Inflammatory macrophage treated with lipopolysaccharide for 1 hour (primary cell): ENCODE measurements around the gene TRIM9.
"Not testable (repeated sequence)": the region's sequence is repeated elsewhere in the genome, so short reads cannot be mapped to it uniquely, and the experiment has no call there.

Source experiments
- DNase-seq, 2 donors: peaks; one replicate each; pipeline ENCODE4 v3.0.0-alpha.2; 2020 to 2022

TRIM9 gene

DNA sequence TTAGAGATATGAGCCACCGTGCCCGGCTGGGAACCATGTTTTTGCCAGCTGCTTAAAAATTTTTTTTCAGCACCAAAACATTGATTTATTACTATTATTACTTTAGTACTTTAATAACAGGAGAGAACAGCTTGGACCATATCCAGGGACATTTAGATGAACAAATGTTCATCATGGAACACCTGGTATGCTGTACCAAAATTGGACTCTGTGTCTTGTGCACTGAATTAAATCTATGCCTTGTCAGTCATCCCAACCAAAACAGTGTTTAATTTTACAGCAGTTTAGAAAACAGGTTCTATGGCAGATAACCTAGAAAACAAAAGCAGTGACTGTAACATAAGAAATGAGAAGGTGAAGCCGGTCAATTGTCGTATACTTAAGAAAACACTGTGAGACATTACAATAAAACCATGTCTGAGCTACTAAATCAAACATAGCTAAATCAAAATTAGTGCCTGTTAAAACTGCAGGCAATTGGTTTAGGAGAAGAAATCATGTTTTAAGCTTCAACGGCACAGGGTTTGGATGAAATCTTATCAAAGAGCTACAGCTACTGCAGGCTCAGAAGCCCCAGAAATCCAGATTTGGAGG is 92.4 kb downstream of the TRIM9 start:
- no peak for DNase-seq

- DNase-seq, result no peak
These were observed 94.3 kb downstream of the TRIM9 start for GRCh38 chr14:51000566-51000965.

DNA sequence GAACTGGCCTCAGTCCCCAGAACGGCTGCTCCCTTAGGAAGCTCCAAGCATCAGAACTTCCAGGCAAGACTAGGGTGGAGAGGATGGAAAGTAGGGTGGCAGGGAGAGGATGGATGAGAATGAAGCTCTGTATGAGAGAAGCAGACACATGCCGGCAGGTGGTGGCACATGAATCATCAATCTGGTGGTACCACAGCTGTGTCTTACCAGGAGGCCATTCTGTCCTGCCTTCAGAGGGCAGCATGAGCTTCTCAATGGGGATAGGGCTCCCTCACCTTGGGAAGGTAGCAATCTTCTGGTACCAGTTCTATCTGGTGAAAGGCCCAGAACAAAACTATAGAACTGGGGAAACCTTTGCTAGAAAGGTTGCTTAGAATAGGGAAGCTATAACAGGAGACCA is 95.2 kb downstream of the TRIM9 start:
- no peak for DNase-seq

DNA sequence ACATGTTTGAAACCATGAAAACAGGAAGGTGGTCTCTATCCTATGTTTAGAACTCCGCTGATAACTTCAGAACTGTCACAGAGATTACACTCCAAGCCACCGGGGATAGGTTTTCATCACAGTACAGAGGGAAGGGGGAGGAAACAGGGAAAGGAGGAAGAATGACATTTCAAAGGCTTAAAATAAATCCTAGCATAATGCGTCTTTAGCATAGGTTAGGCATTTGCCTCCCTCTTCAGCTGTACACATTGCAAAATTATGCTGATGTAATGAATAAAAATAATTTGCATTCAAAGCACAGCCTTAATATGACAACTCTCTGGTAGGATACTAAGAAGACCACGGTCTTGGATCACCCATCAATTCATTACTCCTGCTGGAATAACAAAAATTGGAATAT is 96.3 kb downstream of the TRIM9 start:
- no peak for DNase-seq

DNA sequence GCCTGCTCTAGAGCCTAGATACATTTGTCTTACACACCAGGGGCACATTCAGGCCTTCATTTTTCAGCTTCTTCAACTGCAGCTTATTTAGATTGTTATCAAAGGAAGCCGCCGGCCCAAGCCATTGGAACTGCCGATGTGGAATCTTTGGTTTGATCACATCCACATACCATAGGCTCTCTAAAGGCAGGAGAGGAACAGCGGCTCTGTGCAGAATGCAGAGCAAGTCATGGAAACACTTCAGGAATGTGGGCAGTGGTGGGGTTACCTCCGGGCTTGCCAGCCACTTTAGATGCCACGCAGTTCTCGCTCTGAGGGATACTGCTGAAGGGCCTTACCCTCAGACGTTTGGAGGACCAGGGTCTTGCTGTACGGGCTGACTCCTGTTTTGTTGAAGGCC is 97.2 kb downstream of the TRIM9 start:
- no peak for DNase-seq

DNA sequence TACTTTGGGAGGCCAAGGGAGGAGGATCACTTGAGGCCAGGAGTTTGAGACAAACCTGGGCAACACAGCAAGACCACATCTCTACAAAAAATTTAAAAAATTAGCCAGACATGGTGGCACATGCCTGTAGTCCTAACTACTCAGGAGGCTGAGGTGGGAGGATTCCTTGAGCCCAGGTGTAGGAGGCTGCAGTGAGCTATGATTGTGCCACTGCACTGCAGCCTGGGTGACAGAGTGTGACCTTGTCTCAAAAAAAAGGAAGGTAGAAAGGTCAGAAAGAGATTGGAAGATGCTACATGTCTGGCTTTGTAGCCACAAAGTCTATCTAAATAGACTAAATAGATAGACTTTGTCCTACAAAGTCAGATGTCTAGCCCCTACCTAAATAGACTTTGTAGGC is 100.7 kb downstream of the TRIM9 start:
- not testable (repeated sequence) for DNase-seq

DNA sequence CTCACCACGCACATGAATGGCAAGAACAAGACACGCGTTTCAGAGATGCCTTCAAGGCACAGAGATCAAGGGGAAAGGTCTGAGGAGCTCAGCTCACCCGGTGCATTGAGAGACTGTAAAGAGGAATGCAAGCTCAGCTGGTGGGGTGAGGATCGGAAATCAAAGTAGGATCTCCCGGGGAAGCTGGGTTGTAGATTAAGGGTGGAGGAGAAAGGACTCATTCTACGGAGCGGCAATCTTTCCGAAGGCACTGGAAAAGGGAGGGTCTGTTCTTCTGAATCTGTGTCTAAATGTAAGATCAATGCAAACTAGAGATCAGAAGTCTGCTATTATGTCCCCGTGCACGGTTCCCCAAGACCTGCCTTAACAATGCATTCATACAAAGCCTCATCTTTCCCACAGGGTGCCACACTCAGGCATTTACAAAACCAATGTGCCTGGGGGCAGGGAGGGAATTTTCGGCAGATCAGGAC is 109.0 kb downstream of the TRIM9 start:
- DNase-seq, result no peak

DNA sequence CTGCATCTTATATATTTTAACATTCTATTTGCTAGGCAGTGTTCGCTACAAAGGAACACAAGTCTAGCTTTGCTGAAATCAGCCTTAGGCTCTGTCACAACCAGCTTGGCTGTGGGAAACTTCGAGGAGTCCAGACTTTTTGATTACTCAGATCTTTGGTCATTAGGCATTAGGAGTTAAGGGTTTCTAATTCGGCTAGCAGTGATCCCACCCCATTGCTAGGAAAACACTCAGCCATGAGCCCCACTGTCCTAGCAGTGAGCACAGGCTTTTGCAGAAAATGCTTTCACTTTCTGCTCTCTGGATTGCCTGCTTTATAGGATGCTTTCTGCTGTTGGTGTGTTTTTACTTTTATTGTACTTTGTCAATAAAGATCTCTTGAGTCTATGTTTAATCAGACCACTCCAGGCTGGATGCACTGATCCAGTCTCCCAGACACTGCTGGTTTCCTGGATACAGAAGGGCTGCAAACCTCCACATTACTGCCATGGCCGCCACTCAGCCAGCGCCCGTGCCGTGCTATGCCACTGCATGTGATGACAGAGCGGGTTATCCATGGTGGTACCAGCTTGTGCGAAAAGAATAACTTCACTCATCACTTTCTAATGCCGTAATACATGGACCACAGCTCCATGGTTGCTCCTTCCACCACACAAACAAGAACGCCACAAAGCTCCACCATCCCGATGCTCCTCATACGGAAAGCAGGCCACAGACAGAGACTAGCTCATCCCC is 109.6 kb downstream of the TRIM9 start:
- DNase-seq, result no peak

DNA sequence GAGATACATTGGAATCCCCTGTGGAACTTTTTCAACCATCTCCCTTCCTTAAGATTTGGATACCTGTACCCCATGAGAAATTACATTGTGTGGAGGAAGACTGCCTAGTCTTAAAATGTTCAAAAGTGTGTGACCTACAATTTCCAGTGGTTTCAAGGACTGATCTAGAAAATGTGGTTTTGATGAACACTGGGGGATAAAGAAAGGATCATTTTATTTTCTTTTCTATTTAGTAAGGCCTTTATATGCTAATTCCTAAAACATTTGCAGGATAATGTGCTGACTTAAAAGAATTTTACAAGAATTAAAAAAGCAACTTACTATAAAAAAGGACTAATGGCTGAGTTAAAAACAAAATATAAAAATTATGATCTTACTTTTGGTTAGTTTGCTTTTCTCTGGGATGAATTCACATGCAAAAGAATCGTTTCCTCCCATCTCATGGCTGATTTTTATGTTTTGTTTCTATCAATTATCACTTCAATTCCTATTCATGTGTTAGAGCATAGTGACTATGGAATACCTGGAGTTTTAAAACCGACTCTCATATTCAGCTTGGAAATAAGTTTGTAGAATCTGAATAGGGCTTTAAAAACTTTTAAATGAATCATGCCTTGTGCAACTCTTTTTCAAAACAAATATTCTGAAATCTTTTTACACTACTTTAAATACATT is 110.7 kb downstream of the TRIM9 start:
- no peak for DNase-seq

DNA sequence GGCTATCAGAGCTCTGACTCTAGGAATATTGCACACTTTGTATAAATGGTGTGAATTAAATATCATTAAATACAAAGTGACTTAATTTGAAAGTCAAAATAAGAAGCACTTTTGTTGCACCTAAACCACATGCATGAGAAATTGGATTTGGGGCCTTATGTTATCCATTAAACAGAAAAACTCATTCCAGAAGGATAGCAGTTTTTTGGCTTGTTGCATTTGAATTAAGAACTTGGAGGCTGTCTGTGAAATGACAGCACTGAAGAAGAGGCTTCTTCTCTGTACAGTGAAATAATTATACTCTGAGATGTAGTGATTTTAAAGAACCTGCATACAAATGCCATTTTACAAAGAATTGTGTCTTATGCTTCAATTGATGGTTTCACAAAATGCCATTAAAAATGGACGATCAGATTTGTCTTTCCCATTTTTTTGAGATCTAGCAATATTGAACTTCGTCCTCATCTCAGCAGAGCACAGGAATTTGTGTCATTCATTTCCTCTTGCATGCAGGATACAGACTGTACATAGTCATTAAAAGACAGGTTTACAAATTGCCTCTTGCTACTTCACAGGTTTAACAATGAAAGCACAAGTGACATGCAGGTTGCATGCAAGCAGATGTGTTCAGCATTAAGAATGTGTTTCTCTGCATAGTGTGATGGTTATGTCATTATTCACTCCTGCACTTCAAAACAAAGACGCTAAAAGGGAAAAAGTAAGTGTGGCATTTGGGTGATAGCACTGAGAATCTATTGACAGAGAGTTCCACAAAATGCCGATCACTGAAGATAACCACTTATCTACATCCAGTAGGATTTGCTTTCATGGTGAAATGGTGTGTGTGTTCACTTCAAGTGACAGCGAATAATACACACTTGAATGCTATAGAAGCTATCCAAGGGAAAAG is 114.7 kb downstream of the TRIM9 start:
- no peak for DNase-seq

DNA sequence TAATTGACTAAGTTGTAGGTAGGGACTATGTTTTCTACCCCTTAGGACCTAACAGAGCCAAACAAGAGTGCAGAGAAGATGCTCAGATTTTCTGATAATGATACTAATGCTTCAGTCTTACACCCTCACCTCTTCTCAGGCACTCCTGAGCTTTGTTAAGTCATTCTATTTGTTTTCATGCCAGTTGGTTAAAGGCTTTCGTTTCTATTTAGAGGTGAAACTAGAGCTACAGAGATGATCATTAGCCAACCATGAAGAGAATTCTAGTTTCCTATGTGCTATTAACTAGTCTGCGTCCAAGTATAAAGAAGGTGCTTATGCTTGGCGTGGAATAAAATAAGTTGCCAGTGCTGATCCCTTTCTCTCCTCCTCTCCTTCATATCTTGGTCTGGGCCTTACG is 116.0 kb downstream of the TRIM9 start:
- DNase-seq, result no peak

GRCh38 chr14:50978529-50978871 is 116.4 kb downstream of the TRIM9 start:
- no peak for DNase-seq

DNA sequence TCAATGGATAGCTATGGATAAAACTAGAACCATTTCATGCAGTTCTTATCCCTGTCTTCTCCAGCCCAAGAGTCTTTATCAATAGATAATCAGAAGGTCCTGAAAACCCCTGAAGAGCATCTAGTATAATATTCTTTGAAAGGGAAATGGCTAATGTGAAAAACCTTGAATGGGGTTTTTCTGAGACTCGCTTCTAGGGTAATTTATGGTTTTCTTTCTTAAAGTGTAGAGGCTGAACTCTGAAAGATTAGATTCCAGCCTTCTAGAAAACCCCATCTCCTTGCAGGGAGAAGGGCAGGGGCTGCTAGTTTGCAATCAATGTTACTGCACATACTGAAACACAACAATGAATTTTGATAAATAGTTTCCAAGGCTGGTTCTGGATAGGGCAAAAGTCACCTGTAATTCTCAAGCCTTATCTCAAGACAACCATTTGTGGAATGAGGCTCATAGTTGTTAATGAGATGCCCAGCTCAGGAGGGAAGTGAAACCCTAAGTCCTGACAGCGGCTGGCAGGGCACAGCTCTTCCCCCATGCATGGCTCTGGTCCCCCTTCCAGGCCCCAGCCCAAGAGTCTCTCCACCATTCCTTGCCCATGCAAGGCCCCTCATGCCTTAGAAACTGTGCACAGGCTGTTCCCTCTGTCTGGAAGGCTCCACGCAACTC is 116.9 kb downstream of the TRIM9 start:
- peak in 1 of 2 donors; percentile 38 for DNase-seq

DNA sequence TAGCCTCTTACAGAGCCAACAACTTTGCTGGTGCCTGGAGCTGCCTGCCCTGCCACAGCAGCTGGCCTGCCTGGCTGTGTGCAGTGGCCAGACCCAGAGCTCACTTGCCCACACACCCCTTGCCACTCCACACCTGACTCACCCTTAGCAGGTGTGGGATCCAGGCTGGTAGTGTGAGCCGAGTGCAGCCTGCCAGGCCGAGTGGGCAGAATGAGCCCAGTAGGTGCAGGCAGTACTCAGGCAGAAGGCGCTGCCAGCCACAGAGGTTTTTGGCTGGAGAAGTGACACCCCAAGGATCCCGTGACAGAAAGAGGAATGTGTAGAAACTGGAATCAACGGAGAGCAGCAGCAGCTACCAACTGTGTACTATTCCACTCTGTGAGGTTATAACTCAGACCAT is 120.8 kb downstream of the TRIM9 start:
- DNase-seq, result no peak

GRCh38 chr14:50972734-50973133 is 122.2 kb downstream of the TRIM9 start:
- no peak for DNase-seq

DNA sequence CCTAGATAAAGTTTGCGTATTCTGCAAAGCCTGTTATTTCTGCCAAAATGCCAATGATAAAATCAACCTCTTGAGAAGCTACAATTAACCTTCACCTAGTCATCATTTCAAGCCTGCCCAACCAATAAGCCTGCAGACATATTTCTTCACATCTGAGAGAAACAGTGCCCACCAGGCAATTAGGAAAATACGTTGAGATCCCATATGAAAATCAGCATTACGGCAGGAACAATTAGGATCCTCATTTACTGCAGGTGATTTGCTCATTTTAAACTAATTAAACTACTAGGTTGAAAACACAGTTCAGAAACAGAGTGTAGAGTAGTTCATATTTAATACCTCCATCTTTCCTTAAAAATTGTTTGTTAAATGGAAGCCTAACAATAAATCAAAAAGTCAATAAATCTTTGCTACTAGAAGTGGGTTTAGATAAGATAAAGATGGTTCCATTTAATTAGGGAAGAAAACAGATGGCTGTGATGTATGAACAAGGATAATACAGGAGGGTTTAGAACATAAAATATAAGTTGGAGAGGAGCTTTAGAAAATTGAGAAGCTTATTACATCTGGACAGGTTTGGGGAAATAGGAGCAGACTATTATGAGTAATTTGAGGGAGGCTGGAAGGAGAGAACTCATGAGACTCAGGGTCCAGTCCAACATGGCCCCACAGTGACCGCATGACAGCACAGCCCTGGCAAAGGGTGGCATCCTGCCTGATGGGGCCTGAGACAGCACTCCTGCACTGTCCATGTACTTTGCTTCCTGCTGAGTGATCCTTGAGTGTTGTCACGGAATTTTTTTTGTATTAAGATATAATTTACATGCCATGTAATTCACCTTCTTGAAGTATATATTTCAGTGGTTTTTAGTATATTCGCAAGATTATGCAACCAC is 123.8 kb downstream of the TRIM9 start:
- no peak for DNase-seq

GRCh38 chr14:50967790-50968189 is 127.1 kb downstream of the TRIM9 start:
- DNase-seq, result peak; percentile 76 to 88

DNA sequence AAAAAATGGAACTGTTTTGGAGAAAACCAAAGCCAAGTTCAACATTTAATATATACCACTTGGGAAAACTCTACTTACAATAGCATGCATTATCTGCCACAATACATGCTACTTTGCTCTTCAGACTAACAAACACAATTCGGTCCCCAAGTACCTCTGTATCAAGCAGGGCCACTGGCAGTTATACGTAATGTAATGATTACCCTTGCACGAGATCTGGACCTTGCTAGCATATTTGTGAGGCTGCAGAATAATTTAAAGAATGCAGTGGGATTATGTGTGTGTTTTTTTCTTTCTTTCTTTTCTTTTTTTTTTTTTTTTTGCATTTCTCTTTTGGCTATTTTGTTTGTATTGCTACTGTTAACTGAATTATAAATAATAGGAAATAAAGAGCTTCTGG is 127.8 kb downstream of the TRIM9 start:
- DNase-seq, result no peak

- no peak for DNase-seq
These were observed 130.1 kb downstream of the TRIM9 start for GRCh38 chr14:50964683-50965390.

DNA sequence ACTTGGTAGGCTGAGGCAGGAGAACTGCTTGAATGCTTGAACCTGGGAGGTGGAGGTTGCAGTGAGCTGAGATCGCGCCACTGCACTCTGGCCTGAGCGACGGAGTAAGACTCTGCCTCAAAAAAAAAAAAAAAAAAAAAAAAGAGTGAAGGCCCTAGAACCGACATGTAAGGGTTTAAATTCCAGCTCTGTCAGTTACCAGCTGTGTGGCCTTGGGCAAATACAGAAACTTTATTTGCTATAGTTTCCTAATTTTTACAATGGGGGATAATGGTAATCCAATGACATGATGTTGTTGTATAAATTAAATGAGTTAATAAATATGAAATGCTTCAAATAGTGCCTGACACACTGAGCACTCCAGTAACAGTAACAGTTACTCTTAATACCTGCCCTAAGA is 131.0 kb downstream of the TRIM9 start:
- no peak for DNase-seq
